GM18502 (cell line): ENCODE measurements around the gene LDB3.
A peak's percentile ranks its signal among the peaks of the same experiment; 100 is the strongest.

Experiments
- ATAC-seq: cut with Tn5 transposase; IDR thresholded peaks from one replicate; pipeline ENCODE4 v1.9.1; 2021; ENCODE audit warnings: mild to moderate bottlenecking; ENCODE audit not compliant: unreplicated experiment, poor library complexity

Gene LDB3

DNA sequence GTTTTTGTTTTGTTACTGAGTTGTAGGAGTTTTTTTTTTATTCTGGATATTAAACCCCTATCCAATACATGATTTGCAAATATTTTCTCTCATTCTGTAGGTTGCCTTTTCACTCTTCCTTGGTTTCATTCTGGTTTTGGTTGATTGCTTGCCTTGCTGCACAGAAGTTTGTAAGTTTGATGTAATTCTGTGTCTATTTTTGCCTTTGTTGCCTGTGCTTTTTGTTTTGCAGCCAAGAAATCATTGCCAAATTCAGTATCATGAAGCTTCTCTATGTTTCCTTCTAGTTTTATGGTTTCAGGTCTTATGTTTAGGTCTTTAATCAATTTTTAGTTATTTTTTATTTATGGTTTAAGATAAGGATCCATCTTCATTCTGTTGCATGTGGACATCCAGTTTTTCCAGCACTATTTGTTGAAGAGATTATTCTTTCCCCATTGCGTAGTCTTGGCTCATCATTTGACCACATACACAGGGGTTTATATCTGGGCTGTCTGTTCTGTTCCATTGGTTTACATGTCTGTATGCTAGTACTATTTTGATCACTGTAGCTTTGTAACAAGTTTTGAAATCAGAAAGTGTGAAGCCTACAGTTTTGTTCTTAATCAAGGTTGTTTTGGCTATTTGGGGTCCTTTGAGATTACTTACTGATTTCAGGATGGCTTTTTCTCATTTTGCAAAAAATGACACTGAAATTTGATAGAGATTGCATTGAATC is 114.5 kb downstream of the LDB3 start:
- peak; percentile 83 for ATAC-seq

DNA sequence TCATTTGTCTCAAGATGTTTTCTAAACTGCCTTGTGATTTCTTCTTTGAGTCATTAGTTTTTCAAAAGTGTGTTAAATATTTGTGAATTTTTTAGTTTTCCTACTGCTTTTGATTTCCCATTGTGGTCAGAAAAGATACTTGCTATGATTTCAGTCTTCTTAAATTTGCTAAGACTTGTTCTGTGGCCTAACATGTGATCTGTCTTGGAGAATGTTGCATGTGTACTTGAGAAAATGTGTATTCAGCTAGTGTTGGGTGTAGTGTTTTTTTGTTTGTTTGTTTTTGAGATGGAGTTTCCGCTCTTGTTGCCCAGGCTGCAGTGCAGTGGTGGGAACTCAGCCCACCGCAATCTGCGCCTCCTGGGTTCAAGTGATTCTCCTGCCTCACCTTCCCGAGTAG is 116.7 kb downstream of the LDB3 start:
- ATAC-seq: no peak
